GM13977 (cell line): ENCODE results near the gene ZSCAN16.
A peak's percentile ranks its signal among the peaks of the same experiment; 100 is the strongest.

Experiments
- DNase-seq: peaks from one replicate; pipeline ENCODE4 v3.0.0; 2012; ENCODE audit warnings: low spot score
- CTCF ChIP-seq: IDR thresholded peaks from 2 replicates; pipeline ENCODE4 v1.5.1; 2012; ENCODE audit warnings: mild to moderate bottlenecking, control low read depth; ENCODE audit not compliant: insufficient read depth; ENCODE audit errors: extremely low read depth, missing control alignments
- in situ Hi-C: fragments of 300-500 bp; cut with MboI; formaldehyde crosslinking; loops from one replicate; pipeline ENCODE4 v1.12.0; 2022; ENCODE audit warnings: low sequenced_read_pairs, low pct_unique_long_range_greater_than_20kb, mixed read lengths, inconsistent platforms; ENCODE audit not compliant: unreplicated experiment

Gene ZSCAN16

GRCh38 chr6:28125401-28125800 lies 992 bp downstream of the ZSCAN16 start:
- in situ Hi-C loops = no loop called here
- no peak for TF ChIP-seq CTCF
- no peak for DNase-seq

- TF ChIP-seq CTCF = peak; percentile 55
- in situ Hi-C loops = loop anchor here (10.0 kb wide), 1 partner anchor 221 kb away; no protein-coding TSS in a partner anchor
- DNase-seq = no peak
These were observed 9.6 kb downstream of the ZSCAN16 start for GRCh38 chr6:28134015-28134414.

GRCh38 chr6:28134716-28135115 lies 10.3 kb downstream of the ZSCAN16 start:
- DNase-seq = no peak
- no peak for TF ChIP-seq CTCF
- in situ Hi-C loops = loop anchor here (10.0 kb wide), 1 partner anchor 220 kb away; no protein-coding TSS in a partner anchor

- DNase-seq = no peak
- in situ Hi-C loops = loop anchor here (10.0 kb wide), 1 partner anchor 219 kb away; no protein-coding TSS in a partner anchor
- no peak for TF ChIP-seq CTCF
These were observed 11.0 kb downstream of the ZSCAN16 start for GRCh38 chr6:28135393-28135792.

- DNase-seq = peak; percentile 58
- TF ChIP-seq CTCF = no peak
- in situ Hi-C loops = loop anchor here (10.0 kb wide), 1 partner anchor 218 kb away; no protein-coding TSS in a partner anchor
These were observed 12.4 kb downstream of the ZSCAN16 start for GRCh38 chr6:28136585-28137504.

- peak; percentile 58 for DNase-seq
- no peak for TF ChIP-seq CTCF
- in situ Hi-C loops = loop anchor here (10.0 kb wide), 1 partner anchor 217 kb away; no protein-coding TSS in a partner anchor
These were observed 13.1 kb downstream of the ZSCAN16 start for GRCh38 chr6:28137505-28137981.
